Effector memory CD8-positive, alpha-beta T cell (primary cell): ENCODE data around the gene STXBP4.
A peak's percentile ranks its signal among the peaks of the same experiment; 100 is the strongest.
"Not testable (repeated sequence)": the region's sequence is repeated elsewhere in the genome, so short reads cannot be mapped to it uniquely, and the experiment has no call there.

ENCODE experiments used
- ATAC-seq: fragments of 150-1000 bp; cut with Tn5 transposase; replicated peaks from 2 replicates; pipeline ENCODE4 v1.10.0; 2021; ENCODE audit warnings: mild to moderate bottlenecking, moderate library complexity
- DNase-seq, 3 experiments: peaks; one replicate each; pipeline ENCODE4 v3.0.0; 2021
- H3K27ac Mint-ChIP-seq, 2 donors: one replicate each; pipeline ENCODE4 v1.8.0; 2022; ENCODE audit warnings: mild to moderate bottlenecking in 2 of 2, mixed read lengths in 2 of 2, moderate library complexity in 2 of 2
- H3K27me3 Mint-ChIP-seq, 2 donors: one replicate each; pipeline ENCODE4 v1.8.0; 2022; ENCODE audit warnings: mixed read lengths in 2 of 2
- H3K36me3 Mint-ChIP-seq: one replicate; pipeline ENCODE4 v1.8.0; 2022; ENCODE audit warnings: mild to moderate bottlenecking, moderate library complexity, mixed read lengths; ENCODE audit not compliant: insufficient read depth
- H3K4me1 Mint-ChIP-seq, 2 donors: one replicate each; pipeline ENCODE4 v1.8.0; 2022; ENCODE audit warnings: low read depth in 2 of 2, mixed read lengths in 2 of 2
- H3K4me3 Mint-ChIP-seq, 2 donors: one replicate each; pipeline ENCODE4 v1.8.0; 2022; ENCODE audit warnings: mild to moderate bottlenecking in 2 of 2, mixed read lengths in 2 of 2, moderate library complexity in 2 of 2
- H3K9me3 Mint-ChIP-seq, 2 donors: one replicate each; pipeline ENCODE4 v1.8.0; 2022; ENCODE audit warnings: mixed read lengths in 2 of 2

Gene STXBP4

DNA sequence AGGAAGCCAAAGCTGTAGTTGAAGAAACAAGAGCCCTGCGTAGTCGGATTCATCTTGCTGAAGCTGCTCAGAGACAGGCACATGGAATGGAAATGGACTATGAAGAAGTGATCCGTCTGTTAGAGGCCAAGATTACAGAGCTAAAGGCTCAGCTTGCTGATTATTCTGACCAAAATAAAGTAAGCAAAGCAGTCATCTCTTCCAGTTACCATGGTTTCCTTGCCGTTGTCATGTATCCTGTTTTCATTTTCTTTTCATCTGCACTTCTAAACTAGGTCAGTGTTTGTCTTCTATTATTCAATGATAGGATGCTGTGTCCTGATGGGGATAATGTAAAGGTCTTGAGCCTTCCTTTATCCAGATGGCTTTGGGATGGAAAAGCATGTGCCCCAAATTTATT is 104.3 kb downstream of the STXBP4 start:
- H3K27me3 Mint-ChIP-seq = no peaks in the 10 kb centered on the region
- H3K4me3 Mint-ChIP-seq = peak overlapping the region in 1 of 2 donors; percentile 13
- peaks cover 0 to 4% of the 10 kb centered on the region in 2 donors for H3K4me1 Mint-ChIP-seq
- ATAC-seq (peak; percentile 95), DNase-seq (peak in 1 of 3 experiments; percentile 3)
- no peaks in the 10 kb centered on the region for H3K9me3 Mint-ChIP-seq
- peak overlapping the region; percentile 45 to 75 for H3K27ac Mint-ChIP-seq
- no peaks in the 10 kb centered on the region for H3K36me3 Mint-ChIP-seq

DNA sequence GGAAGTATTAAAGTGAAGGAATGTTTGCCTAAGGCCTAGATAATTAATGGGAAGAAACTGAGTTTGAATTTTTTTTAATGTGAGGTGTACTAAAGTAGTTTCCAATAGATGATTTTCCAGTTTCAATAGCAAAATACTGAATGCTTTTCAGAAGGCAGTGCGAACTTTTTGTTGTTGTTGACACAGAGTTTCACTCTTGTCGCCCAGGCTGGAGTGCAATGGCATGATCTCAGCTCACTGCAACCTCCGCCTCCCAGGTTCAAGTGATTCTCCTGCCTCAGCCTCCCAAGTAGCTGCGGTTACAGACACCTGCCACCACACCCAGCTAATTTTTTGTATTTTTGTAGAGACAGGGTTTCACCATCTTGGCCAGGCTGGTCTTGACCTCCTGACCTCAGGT is 104.9 kb downstream of the STXBP4 start:
- peak overlapping the region in 1 of 2 donors; percentile 13 for H3K4me3 Mint-ChIP-seq
- H3K4me1 Mint-ChIP-seq, ATAC-seq, H3K9me3 Mint-ChIP-seq, H3K27me3 Mint-ChIP-seq, H3K36me3 Mint-ChIP-seq, DNase-seq: not testable (repeated sequence)
- H3K27ac Mint-ChIP-seq = peak overlapping the region; percentile 45 to 75

DNA sequence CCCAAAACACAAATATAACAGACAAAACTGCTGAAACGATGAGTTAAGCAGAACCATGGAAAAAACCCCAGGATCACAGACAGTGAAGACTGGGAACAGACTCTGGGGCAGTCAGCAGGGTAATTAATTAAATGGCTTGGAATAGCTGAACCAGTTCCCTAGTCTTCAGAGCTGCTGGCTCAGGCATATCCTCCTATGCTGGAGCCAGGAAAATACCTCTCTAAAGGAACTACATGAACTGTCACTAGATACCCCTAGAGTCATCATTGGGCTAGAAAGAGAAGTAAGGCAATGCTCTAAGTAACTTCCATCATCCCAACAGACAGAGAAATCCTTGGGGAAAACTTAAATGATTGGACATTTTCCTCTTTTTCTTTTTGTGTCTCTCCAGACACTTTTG is 113.0 kb downstream of the STXBP4 start:
- DNase-seq (no peak), ATAC-seq (no peak)
- H3K27ac Mint-ChIP-seq = no peak overlapping the region
- no peak overlapping the region for H3K4me3 Mint-ChIP-seq
- H3K4me1 Mint-ChIP-seq = no peaks in the 10 kb centered on the region
- H3K36me3 Mint-ChIP-seq = no peaks in the 10 kb centered on the region
- H3K27me3 Mint-ChIP-seq = no peaks in the 10 kb centered on the region
- no peaks in the 10 kb centered on the region for H3K9me3 Mint-ChIP-seq

DNA sequence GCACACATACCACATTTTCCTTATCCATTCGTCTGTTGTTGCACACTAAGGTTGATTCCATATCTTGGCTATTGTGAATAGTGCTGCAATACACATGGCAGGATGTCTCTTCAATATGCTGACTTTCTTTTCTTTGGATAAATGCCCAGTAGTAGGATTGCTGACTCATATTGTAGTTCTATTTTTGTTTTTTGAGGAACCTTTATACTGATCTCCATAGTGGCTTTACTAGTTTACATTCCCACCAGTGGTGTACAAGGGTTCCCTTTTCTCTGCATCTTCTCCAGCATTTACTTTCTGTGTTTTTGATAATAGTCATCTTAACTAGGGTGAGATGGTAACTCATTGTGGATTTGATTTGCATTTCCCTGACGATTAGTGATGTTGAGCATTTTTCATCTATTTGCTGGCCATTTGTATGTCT is 118.1 kb downstream of the STXBP4 start:
- ATAC-seq (no peak), DNase-seq (no peak)
- Mint-ChIP-seq H3K27ac (no peak overlapping the region), H3K27me3 (no peaks in the 10 kb centered on the region), H3K4me1 (peaks cover 7 to 15% of the 10 kb centered on the region in 2 donors), H3K4me3 (no peak overlapping the region), H3K36me3 (no peaks in the 10 kb centered on the region), H3K9me3 (no peaks in the 10 kb centered on the region)

DNA sequence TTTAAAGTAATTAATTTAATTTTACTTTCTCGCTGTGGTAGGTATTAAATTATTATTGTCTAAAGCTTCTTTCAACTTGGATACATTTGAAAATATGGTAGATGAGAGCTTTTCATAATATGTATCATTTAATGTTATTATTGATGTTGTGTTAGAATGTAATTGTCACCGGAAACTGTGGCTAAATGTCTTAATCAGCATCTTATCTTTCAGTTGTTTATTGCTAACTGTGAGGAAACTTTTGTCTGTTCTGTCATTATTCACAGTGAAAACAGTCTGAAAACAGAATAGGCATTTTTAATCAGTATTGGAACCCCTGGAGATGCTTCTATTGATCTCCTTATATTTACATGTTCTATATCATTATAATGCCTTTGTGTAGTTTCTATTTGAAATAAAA is 120.7 kb downstream of the STXBP4 start:
- DNase-seq = no peak
- H3K27ac Mint-ChIP-seq = peak overlapping the region; percentile 94 to 97
- peaks cover 19 to 20% of the 10 kb centered on the region in 2 donors for H3K4me1 Mint-ChIP-seq
- H3K4me3 Mint-ChIP-seq = peak overlapping the region in 1 of 2 donors; percentile 66
- ATAC-seq = peak; percentile 29
- H3K9me3 Mint-ChIP-seq = no peaks in the 10 kb centered on the region
- no peaks in the 10 kb centered on the region for H3K36me3 Mint-ChIP-seq
- H3K27me3 Mint-ChIP-seq = no peaks in the 10 kb centered on the region

DNA sequence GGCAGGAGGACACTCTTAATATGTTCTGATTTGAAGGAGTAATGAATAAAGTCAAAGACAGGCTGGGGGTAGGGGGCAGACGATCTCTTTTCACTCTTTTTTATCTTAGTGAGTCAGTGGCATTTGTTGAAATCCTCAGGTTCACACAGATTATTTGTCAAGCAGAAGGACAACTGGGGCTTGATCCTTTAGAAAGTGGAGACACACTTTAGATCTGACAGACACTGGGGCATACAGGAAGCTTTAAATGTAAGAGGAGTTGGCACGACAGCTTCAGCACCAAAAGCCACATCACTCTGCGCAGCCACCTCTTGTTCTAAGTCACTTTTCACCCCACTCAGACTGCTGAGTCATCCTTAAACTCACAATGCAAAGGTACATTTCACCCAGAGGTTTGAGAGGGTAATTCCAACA is 121.5 kb downstream of the STXBP4 start:
- Mint-ChIP-seq H3K27me3 (no peaks in the 10 kb centered on the region), H3K4me3 (peak overlapping the region; percentile 58 to 66), H3K36me3 (no peaks in the 10 kb centered on the region), H3K9me3 (no peaks in the 10 kb centered on the region), H3K27ac (peak overlapping the region; percentile 94 to 97), H3K4me1 (peaks cover 19 to 20% of the 10 kb centered on the region in 2 donors)
- peak; percentile 90 for ATAC-seq
- DNase-seq = peak; percentile 20 to 29 (median 25)

DNA sequence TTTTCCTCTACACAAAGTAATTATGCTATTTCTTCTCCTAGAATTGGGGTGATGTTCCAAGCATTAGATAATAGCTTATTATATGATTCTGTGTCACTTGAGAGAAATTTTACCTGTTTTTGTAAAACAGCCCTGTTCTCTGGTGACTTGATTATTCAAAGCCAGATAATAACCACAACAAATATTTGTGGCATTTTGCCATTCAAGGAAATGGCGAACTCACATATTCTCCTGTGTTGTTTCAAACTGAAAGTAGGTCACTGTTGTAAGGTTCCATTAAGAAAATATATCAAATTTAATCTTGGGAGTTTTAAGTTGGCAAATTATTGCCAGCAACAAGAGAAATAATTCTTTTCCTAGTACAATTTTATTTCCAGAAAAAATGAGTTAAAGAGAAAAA is 124.8 kb downstream of the STXBP4 start:
- peaks cover 19 to 20% of the 10 kb centered on the region in 2 donors for H3K4me1 Mint-ChIP-seq
- DNase-seq (no peak), ATAC-seq (no peak)
- H3K4me3 Mint-ChIP-seq = peak overlapping the region in 1 of 2 donors; percentile 3
- H3K27me3 Mint-ChIP-seq = no peaks in the 10 kb centered on the region
- H3K9me3 Mint-ChIP-seq = no peaks in the 10 kb centered on the region
- no peaks in the 10 kb centered on the region for H3K36me3 Mint-ChIP-seq
- H3K27ac Mint-ChIP-seq = peak overlapping the region in 1 of 2 donors; percentile 33

DNA sequence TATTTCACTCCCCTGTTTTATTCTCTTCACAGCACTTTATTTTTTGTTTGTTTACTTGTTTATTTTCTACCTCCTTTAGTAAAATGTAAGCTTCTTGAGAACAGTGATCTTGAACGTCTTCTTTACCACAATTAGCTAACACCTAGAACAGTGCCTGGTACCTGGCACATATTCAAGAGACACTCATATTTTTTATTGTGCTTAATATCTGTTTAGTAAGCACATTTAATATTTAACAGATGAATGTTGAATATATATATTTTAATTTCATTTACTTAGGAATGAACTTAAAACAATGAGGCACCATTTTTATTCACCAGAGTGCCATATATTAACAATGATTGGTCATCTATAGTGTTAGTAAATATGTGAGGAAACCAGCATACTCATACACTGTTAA is 130.2 kb downstream of the STXBP4 start:
- ATAC-seq (no peak), DNase-seq (no peak)
- H3K36me3 Mint-ChIP-seq = no peaks in the 10 kb centered on the region
- peaks cover 0 to 4% of the 10 kb centered on the region in 2 donors for H3K4me1 Mint-ChIP-seq
- no peak overlapping the region for H3K4me3 Mint-ChIP-seq
- no peaks in the 10 kb centered on the region for H3K9me3 Mint-ChIP-seq
- H3K27me3 Mint-ChIP-seq = no peaks in the 10 kb centered on the region
- H3K27ac Mint-ChIP-seq = no peak overlapping the region

DNA sequence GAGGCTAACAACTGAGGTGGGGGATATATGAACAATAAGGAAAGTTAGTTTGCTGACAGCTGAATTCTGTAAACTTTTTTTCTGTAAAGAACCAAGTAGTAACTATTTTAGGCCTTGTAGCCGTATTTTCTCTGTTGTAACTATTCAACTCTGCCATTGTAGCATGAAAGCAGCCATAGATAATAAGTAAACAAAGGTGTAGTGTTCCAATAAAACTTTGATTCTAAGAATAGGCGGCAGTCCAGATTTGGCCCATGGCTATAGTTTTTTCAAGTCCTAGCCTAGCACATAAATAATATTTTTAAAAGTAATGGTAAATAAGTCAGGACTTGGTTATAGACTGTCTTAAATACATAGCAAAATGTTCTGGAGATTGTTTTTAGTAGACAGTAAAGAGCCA is 142.0 kb downstream of the STXBP4 start:
- Mint-ChIP-seq H3K9me3 (peaks cover 0 to 6% of the 10 kb centered on the region in 2 donors), H3K36me3 (peaks cover 3% of the 10 kb centered on the region), H3K27me3 (no peaks in the 10 kb centered on the region), H3K4me3 (no peak overlapping the region), H3K27ac (no peak overlapping the region), H3K4me1 (no peaks in the 10 kb centered on the region)
- DNase-seq (no peak), ATAC-seq (no peak)

DNA sequence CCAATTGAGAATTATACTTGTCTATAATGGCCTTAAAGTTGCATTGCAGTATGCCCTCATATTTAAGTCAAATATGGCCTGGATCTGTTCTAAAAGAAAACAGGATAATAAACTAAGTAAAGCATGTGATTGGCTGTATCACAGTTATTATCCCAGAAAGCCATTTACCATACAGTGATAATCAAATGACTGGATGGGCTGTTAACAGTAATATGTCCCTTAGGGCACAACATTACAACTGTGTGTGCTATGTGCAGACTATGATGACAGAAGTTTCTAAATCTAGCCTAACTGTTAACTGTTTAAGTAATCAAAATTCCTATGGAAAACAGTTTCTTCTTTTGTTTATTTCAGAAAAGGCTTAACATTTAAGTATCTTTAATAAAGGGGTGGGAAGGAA is 145.7 kb downstream of the STXBP4 start:
- DNase-seq = no peak
- H3K9me3 Mint-ChIP-seq = peaks cover 0 to 2% of the 10 kb centered on the region in 2 donors
- no peak for ATAC-seq
- H3K27me3 Mint-ChIP-seq = no peaks in the 10 kb centered on the region
- no peak overlapping the region for H3K4me3 Mint-ChIP-seq
- H3K36me3 Mint-ChIP-seq = no peaks in the 10 kb centered on the region
- no peak overlapping the region for H3K27ac Mint-ChIP-seq
- H3K4me1 Mint-ChIP-seq = peaks cover 2 to 3% of the 10 kb centered on the region in 2 donors

DNA sequence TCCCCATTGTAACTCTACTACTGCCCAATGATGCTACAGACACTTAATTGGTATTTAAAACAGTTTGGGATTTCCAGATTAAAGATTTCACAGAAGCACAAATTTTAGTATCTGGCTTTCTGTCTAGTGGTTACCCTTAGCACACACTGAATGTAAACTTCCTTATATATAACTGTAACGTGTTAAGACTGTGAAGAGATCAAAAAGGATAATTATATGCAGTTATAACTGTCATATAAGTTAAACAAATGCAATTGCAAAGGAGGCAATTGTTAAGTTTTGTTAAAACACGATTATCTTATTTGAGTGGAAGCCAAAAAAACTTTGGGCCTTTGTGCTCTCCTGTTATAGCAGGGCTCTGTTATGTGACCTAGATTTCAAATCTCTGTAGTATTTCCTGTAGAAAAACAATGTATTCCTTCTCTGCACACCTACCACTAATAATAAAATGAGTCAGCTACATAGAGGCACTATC is 147.9 kb downstream of the STXBP4 start:
- ATAC-seq (peak; percentile 82), DNase-seq (no peak)
- Mint-ChIP-seq H3K27ac (peak overlapping the region; percentile 24 to 82), H3K4me1 (peaks cover 2 to 3% of the 10 kb centered on the region in 2 donors), H3K4me3 (no peak overlapping the region), H3K36me3 (no peaks in the 10 kb centered on the region), H3K9me3 (no peaks in the 10 kb centered on the region), H3K27me3 (no peaks in the 10 kb centered on the region)

DNA sequence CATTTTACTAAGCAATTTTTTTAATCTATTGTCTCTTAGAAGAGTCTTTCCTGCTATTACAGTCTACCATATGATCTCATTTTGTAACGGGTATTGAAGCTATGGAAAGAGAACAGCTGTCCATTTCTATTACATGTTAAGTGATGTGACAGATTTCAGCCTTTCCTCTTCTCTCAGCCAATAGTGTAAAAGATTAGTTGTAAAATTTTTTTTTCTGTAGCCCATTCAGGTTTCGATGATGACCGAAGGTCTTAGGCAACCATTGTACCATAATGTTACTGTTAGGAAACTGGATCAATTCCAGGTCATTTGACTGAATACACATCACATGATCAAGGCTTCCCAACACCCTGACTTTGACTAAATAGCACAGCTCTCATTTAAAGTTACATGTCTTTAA is 148.6 kb downstream of the STXBP4 start:
- Mint-ChIP-seq H3K9me3 (no peaks in the 10 kb centered on the region), H3K36me3 (no peaks in the 10 kb centered on the region), H3K27me3 (no peaks in the 10 kb centered on the region), H3K4me3 (no peak overlapping the region), H3K27ac (no peak overlapping the region), H3K4me1 (peaks cover 2 to 3% of the 10 kb centered on the region in 2 donors)
- ATAC-seq (no peak), DNase-seq (no peak)

DNA sequence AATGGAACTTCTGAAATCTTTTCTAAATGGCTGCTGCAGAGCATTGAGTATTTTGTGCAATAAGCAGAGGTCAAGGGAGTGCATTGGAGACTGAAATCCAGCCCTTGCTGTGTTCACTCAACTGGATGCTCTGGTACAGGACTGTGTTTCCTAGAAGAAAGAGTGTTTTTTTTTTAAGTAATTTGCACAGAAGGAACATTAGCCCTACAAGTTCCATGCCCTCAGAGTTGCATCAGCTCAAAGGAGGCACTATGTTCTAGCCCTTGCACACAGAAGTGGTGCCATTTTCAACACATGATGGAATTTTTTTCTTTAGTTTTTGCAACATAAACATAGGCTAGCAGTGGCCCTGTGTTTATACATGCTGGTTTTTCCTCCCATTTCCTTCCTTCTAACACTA is 152.1 kb downstream of the STXBP4 start:
- Mint-ChIP-seq H3K27me3 (no peaks in the 10 kb centered on the region), H3K36me3 (no peaks in the 10 kb centered on the region), H3K4me3 (no peak overlapping the region), H3K27ac (no peak overlapping the region), H3K9me3 (no peaks in the 10 kb centered on the region), H3K4me1 (peaks cover 2 to 3% of the 10 kb centered on the region in 2 donors)
- no peak for DNase-seq
- no peak for ATAC-seq

DNA sequence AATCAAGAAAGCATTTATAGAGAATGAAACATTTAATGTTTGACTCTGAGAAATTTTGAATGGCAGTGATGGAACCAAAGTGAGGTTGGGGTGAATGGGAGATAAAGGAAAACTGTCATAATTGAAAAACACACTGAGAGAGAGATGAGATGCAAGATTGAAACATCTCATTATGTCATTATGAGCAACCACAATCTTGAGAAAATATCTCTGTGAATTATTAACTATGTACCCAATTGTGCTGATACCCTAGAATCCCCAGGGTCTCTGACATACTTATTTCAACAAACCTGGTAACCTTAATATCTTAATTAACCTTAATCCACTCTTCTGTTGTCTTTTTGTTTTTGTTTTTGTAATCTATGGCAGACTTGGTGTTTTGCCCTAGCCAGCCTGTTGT is 152.7 kb downstream of the STXBP4 start:
- H3K9me3 Mint-ChIP-seq = no peaks in the 10 kb centered on the region
- no peak overlapping the region for H3K4me3 Mint-ChIP-seq

DNA sequence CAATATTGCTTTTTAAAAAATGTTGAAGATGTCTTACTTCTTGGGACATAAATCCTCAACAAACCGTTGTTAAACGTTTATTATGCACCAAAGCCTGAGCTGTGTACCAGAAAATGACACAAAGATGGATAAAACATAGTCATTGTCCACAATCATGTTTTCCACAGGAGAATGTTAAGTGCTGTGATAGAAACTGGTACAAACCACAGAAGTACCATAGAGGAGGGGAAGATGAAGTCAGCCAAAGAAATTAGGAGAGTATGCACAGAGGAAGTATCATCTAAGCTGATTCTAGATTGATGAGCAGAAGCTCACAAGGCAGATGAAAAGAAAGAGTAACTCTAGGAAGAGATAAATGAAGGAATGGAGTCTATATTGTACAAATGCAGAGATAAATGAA is 153.5 kb downstream of the STXBP4 start:
- DNase-seq = no peak
- Mint-ChIP-seq H3K27ac (no peak overlapping the region), H3K9me3 (no peaks in the 10 kb centered on the region), H3K27me3 (no peaks in the 10 kb centered on the region), H3K4me3 (no peak overlapping the region), H3K36me3 (no peaks in the 10 kb centered on the region), H3K4me1 (no peaks in the 10 kb centered on the region)
- ATAC-seq = no peak

More for the DNA sequence above, 152.7 kb downstream of the STXBP4 start:
- H3K4me1 Mint-ChIP-seq = peaks cover 1 to 2% of the 10 kb centered on the region in 2 donors
- H3K27me3 Mint-ChIP-seq = no peaks in the 10 kb centered on the region
- DNase-seq (no peak), ATAC-seq (no peak)
- H3K36me3 Mint-ChIP-seq = no peaks in the 10 kb centered on the region
- H3K27ac Mint-ChIP-seq = no peak overlapping the region
